ENCODE data around the gene CRMP1.

Gene CRMP1

GRCh38 chr4:5893004-5893580 is at the start of gene CRMP1:
Gene CRMP1 (minus strand): TSS chr4:5893086. CDS start chr4:5892969, 117 bp downstream.
- DNase-seq (ENCODE audit: low read depth in 2 of 2): no peak

DNA sequence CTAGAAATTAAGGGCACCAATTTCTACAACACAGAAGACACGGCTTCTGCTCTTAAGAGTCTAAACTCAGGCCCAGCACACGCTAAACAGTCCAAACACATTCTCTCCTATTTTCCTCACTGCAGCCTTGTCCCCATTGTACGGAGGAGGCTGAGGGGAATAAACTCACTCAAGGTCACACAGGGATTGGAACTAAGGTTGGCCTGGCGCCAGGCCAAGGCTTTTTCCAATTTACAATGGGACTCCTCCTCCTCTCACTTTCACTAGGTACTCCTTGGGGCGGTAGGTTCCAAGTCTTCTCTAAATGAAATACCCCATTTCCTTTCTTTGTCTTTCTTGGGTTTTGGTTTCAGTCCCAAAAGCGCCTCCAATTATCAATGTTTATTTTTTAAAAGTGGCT is 48.7 kb upstream of the CRMP1 start:
- no peak for DNase-seq (ENCODE audit: low read depth in 2 of 2)

DNA sequence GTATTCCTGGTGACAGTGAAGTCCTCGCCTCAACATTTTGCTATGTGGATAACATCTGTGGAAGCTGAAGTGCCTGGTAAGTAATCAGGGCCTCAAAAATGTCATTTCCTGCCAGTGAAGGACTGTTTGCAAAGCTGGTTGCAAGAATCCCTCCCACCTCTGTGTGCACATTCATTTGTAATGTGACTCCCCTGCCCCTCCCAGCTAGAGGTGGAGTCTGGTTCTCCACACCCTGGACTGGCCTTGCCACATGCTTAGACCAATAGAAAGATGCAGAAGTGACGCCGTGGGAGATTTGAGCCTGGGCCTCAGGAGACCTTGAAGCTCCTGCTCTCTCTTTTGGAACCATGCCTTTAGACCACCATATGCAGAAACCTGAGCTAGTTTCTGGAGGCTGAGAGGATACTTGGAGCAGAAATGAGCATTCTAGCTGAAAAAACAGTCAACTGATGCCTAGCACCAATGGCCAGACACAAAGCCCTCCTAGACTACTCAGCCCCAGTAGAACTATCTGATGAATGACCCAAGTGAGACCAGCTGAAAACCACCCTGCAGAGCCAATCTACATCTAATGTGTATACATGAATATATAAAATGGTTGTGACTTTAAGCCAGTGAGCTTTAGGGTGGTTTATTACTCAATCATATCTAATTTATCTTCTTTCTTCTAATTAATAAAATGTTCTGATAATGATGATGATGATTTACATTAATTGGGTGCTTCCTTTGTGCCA is 47.8 kb upstream of the CRMP1 start:
- DNase-seq (ENCODE audit: low read depth in 2 of 2): no peak

DNA sequence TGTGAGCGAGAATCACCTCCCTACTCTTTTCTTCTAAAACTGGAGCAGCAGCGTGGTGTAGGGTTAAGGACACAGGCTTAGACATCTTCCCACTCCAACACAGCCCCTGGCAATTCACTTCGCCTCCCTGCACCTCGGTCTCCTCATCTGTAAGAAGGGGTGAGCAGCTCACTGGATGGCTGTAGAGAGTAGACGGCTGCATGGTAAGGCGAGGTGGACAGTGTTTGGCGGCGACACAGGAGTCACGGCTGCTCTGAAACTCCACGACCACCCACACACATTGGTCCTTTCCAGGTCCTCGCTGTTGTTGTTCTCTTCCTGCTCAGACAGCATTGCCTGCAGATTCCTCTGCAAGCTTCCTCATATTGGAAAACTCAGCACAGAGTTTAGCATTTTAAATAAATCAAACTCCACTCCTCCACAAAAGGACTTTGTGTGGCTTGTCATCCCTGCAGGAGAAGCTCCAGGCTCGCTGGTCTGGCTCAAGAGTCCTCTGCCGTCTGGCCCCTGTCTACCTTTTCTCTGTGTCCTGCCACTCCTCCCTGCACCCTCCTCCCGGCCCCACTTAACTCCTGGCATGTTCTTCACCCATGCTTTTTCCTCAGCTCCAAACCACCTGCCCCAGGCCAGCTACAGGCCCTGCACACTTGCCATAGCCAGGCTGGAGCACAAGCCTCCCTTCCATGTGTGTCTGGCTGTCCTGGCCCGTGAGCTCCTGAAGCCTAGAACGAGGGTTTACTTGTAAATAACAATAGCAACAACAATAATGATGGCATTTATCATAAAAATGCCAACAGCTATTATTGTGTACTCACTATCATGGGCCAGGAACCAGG is 41.3 kb upstream of the CRMP1 start:
- no peak for DNase-seq (ENCODE audit: low read depth in 2 of 2)

DNA sequence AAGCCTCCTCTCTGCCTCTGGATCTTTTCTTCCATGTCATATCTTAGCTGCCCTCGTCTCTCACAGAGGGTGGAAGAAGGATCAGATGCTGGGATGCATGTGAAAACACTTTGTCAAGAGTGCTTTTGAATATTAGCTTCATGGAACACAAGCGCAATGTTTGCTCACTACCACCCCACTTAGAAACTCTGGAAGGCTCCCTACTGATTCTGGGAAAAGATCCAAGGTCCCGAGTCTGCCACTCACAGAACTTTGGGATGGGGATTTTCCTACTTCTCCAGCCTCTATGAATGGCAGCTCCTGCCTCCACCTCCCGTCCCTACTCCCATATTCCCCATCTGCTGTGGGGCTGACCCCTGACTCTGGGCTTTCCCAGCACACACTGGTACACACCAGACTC is 40.2 kb upstream of the CRMP1 start:
- DNase-seq (ENCODE audit: low read depth in 2 of 2): no peak

- DNase-seq (ENCODE audit: low read depth in 2 of 2): no peak
These were observed 39.2 kb upstream of the CRMP1 start for GRCh38 chr4:5932035-5932568.

- no peak for DNase-seq (ENCODE audit: low read depth in 2 of 2)
These were observed 38.6 kb upstream of the CRMP1 start for GRCh38 chr4:5931526-5931925.

DNA sequence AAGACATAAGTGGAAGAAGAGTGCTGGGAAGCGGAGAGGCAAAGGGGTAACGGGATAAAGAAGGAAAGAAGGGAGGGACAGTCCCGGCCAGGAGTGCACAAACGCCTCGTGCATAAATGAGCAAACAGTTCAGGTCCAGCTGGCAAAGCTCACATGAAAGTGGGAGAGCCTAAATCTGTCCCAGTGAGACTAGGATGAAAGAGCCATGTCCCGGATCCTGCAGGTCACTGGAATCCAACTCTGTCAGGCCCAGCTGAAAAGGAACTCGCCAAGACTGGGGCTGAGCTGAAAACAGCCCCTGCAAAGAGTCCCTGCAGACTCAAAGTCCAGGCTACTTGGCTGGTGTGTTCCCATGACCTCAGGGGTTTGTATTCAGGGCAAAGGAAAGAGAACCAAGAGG is 38.0 kb upstream of the CRMP1 start:
- no peak for DNase-seq (ENCODE audit: low read depth in 2 of 2)

GRCh38 chr4:5930456-5930855 is 37.6 kb upstream of the CRMP1 start:
- DNase-seq (ENCODE audit: low read depth in 2 of 2): no peak

DNA sequence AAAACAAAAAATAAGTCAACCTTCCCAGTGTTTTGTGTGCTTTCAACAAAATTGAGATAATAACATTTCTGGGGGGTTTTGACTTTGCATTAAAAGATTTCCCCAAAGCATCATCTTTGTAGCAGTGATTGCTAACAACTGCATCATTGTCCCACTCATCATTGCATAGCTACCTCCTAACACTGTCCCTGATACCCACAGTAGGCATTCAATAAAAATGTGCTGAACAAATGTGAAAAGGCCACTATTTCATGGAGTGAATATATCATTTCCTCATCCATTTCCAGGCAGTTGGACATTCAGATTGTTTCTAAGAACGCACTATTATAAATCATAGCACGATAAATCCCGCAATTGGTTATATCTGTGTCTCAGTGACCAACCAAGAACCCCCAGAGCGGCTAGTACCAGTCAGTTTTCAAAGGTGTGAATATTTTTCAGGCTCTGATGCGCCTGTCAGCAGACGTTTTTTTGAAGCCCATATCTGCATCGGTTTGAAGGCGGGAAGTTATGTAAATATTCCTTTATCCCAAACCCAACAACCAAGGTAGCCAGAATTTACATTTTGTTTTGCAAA is 36.0 kb upstream of the CRMP1 start:
- DNase-seq (ENCODE audit: low read depth in 2 of 2): no peak

DNA sequence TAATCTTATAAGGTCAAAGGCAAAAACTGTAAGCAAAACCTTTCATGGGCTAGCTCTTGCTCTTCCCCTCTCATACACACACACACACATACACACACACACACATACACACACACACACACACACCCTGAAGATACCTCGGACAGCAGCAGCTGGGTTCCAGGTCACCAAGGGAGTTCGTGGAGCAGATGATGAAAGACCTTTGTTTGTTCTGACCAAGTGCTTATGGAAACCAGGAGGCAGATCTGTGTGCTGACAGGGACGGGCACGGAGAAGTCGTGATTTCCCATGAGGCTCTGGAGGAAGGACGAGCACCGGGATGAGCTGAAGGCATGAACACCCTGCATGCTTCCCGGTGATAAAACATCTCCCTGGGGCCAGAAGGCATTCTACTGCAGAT is 35.4 kb upstream of the CRMP1 start:
- no peak for DNase-seq (ENCODE audit: low read depth in 2 of 2)

- no peak for DNase-seq (ENCODE audit: low read depth in 2 of 2)
These were observed 34.9 kb upstream of the CRMP1 start for GRCh38 chr4:5927747-5928146.

- no peak for DNase-seq (ENCODE audit: low read depth in 2 of 2)
These were observed 34.2 kb upstream of the CRMP1 start for GRCh38 chr4:5927116-5927515.

GRCh38 chr4:5926598-5926997 is 33.7 kb upstream of the CRMP1 start:
- DNase-seq (ENCODE audit: low read depth in 2 of 2): no peak

DNA sequence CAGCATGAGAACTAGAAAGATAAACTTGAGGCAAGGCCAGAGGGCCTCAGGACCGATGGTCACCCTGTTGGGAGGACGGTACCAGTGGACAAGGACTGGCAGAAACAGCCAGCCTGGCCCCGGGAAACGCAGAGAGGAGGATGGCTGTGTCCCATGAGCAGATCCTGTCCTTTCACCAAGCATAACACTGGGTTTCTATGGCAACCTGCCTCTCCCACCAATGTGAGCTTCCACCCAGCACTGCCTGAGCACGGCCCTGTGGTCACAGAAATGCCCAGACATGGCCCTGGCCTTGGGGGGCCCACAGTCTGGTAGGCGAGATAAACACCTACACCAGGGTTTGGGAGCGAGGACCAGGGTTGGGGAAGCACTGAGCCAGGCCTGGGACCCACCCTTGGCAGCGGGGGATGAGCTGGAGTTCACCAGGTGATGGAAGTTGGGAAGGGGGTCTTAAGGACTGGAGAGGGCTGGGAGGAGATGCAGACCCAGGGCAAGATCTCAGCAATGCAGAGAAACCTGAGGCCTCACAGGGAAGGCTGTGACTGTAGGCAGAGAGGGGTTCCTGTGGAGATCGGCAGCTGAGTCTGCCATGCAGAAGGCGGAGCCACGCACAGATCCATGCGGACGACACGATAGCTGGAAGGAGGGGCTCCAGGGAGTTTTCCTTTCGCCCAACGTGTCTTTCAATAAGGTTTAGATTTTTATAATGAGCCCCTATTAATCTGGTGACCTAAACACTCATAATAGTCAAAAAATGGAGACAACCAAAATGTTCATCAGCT is 32.7 kb upstream of the CRMP1 start:
- no peak for DNase-seq (ENCODE audit: low read depth in 2 of 2)

DNA sequence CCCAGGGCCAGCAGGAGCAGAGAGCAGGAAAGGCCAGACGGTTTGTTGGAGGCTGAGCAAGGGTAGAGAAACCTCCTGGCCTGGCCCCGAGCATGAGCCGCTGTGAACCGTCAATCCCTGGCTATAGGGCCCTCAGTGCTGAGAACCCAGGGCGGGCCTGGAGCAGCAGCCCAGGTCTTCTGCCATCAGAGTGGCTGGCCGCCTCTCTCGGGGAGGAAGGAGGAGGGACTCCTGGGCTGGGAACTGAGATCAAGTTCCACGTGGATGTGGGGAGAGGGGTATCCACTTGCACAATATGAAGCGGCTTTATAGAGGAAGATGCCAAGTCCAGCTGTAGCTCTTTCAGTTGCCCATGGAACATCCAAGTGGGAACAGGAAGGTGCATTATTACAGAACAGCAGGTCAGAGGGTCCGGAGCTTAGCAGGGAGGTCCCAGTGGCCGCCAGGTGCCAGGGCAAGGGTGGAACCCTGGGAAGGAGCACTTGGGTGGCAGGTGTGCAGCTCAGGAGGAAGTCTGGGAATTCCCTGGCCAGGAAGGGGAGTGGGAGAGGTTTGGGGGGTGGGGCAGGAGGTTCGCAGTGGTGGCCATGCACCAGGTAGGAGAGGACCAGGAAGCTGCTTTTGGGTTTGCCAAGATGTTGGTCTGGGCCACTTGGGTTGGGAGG is 31.7 kb upstream of the CRMP1 start:
- no peak for DNase-seq (ENCODE audit: low read depth in 2 of 2)

- DNase-seq (ENCODE audit: low read depth in 2 of 2): no peak
These were observed 30.5 kb upstream of the CRMP1 start for GRCh38 chr4:5923376-5923775.

DNA sequence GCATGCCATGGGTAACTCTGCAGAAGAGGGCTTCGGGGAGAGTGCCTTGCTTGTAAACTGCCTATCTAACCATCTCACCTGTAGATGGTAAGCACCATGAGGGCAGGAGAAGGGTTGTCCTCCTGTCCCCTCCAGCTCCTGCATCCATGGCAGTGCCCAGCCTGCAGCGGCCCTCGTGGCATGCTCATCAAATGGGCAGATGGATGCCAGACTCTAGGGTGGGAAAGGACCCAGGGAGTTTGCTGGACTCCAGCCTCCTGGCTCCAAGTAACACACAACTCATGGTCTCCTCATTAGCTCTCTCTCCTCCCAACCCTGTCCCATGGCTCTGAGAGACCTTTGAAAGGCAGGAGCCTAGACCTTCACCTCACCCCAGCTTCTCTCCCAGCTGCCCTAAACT is 29.7 kb upstream of the CRMP1 start:
- DNase-seq (ENCODE audit: low read depth in 2 of 2): no peak

- DNase-seq (ENCODE audit: low read depth in 2 of 2): no peak
These were observed 29.1 kb upstream of the CRMP1 start for GRCh38 chr4:5921981-5922380.

DNA sequence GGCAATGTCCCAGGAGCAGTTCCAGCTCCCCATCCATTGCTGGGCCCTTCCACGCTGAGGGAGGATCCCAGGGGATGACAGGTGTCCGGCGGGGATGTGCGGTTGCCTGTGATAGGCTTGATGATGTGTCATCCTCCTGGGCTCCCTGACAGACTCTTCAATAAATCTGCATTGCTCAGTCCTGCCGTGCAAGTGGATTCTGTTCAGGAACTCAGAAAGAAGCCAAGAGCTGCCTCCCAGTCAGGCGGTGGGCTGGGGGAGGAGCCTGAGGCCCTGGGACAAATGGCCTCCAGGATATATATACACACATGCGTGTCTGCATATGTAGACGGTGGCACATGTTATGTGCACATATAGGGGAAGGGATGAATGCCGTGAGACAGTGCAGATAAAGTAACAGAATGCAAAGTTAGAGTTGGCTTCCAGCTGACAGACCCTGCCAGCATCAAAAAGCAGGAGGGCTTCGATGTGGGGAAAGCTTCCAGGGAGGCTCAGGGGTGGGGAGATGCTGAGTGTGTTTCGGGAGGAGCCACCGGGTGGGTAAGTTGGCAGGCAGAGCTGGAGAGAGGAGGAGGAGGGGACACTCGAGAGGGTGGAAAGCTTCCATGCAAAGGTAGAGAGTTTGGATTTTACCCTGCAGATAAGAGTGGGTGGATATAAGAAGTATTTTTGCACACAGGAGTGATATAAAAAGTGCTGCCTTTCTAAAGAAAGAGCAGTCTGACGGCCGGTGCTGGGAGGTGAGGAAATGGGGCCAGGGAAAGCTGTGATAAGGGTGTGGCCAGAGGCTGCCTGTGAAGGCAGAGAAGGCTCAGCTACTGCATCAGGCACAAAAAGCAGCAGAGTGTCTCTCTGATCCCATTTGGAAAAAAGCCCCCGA is 28.5 kb upstream of the CRMP1 start:
- DNase-seq (ENCODE audit: low read depth in 2 of 2): no peak
